COLO668 (cell line): ENCODE data around the gene SYNDIG1L.
"Not testable (repeated sequence)": the region's sequence is repeated elsewhere in the genome, so short reads cannot be mapped to it uniquely, and the experiment has no call there.

Source experiments
- DNase-seq: peaks from one replicate; lab custom pipeline; 2025; ENCODE audit not compliant: unreplicated experiment; lab: John Stamatoyannopoulos, UW

SYNDIG1L gene

GRCh38 chr14:74426202-74426582 is at the start of gene SYNDIG1L:
SYNDIG1L (minus strand) TSS chr14:74426210; CDS start chr14:74409744, 16,466 bp downstream.
- no peak for DNase-seq

GRCh38 chr14:74475678-74476077 is 49.7 kb upstream of the SYNDIG1L start:
- DNase-seq = no peak

- DNase-seq = no peak
Observed at GRCh38 chr14:74474376-74474775, 48.4 kb upstream of the SYNDIG1L start.

DNA sequence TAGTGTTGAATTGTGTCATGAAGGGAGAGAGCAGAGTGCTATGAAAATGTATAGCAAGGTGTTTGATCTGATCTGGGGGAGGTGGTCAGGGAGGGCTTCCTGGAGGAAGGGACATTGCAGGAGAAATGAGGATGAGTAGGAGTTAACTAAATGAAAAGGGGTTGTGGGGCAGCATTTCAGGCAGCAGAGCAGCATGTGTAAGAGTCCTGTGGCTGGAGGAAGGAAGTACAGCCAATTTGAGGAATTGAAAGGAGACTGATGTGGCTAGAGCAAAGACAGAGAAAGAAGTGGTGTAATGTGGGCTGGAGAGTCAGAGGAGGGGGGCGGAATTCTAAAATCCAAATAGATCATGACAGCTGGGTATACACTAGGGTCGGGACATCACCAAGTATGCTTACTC is 46.6 kb upstream of the SYNDIG1L start:
- DNase-seq = no peak

DNA sequence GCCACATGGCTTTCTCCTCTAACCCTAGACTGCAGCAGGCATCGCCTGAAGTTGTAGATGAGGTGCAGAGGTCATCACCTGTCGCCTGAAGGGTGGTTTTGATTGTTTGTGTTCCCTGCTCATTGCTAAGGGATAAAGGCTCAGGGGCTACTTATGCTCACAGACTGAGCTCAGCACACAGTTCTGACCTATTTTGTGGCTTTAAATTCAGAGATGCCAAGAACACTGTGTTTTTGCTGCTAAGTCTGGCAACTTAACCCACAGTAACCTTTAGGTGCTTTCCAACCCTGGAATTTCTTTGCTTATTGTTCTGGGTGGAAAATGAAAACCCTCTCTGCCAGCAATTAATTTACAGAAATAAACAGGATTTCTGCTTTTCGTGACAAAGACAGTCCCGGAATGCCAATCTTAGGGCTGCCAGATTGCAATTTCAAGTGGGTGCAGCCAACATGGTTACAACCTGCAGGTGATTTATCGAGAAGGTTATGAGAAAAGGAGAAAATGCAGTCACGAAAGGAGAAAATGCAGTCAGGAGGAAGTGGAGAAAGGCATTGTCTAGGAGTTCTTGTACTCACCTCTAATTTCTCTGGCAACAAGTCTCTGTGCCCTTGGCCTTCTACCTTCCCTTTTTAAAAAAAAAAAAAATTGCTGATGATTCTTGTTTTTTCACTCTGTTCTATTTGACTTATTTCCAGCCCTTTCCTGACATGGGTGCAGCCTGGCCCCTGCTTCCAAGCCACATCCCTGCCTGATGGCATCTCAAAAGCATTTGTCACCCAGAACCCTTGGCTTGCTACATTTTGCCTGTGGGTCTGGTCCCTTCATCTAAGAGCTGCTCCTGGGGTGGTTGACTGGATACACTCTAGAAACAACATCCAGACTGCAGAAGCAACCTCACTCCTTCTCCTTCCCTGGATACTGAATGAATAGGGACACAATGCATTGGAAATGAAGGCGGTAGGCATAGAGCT is 43.8 kb upstream of the SYNDIG1L start:
- no peak for DNase-seq

- DNase-seq = no peak
Observed at GRCh38 chr14:74468513-74468912, 42.5 kb upstream of the SYNDIG1L start.

DNA sequence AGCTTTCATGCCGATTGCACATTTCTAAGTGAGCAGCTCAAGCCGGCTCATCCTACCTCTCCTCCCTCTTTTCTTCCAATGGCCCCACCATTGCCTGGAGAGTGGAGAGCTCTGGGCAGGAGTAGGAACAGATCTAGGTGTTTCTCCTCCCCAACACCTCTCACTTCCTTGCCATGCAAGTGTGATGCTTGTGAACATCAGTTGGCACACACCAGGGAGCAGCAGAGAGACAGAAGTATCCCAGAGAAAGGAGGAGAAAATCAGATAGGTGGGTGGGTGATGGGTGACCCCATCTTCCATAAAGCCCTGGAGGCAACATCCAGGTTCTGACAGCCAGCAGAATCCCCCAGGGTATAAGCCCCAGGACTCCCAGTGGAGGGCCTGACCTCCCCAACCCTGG is 39.3 kb upstream of the SYNDIG1L start:
- no peak for DNase-seq

DNA sequence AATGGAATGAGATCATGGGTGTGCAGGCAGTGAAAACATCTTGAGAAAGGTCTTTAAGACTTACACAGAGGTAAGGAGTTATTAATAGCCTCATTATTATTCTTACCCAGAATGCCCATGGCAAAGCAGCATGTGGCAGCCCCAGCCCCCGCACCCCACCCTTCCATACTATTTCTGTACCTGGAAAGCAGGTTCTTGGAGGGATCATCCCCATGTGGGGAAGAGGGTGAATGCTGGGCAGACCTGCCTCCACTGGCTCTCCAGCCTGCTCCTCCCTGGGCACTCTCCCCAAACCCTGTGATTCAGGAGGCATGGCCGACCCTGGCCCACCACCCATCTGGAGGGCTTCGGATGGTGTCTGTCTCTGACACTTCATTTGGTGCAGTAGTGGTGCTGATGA is 38.8 kb upstream of the SYNDIG1L start:
- no peak for DNase-seq

- no peak for DNase-seq
Observed at GRCh38 chr14:74463697-74464096, 37.7 kb upstream of the SYNDIG1L start.

DNA sequence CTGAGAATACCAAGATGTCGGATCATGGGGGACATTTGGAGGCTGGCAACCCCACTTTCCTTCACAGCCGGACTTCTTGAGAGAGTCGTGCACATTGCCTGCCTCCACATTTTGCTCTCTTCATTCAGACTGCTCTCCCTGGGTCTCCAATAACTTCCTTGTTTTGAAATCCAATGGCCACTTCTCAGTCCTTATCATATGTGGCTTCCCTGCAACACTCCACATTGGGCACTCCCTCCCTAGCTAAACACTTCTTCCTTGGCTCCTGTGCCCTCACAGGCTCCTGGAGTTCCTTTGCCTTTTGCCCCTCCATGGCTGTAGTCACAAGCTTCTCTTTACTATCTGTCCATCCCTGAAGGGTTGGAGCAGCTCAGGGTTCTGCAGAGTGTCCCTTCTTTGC is 37.0 kb upstream of the SYNDIG1L start:
- DNase-seq = no peak

DNA sequence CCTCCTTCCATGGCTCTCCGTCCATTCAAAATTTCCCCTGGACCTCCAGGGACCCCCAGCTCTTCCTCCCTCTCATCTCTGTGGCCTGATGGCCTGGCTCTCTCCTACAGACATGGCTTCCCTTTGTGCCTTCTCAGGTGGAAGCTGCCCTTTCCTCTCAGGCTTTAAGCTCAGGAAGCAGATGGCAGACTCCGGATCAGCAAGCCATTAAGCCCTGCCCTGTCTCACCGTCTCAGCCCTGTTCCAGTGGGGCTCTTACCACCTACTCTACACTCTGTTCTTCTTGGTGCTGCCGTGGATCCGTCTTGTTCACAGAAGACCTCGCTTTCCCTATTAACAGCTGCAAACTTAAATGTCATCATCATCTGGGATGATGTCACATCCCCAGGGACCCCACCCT is 34.0 kb upstream of the SYNDIG1L start:
- no peak for DNase-seq

DNA sequence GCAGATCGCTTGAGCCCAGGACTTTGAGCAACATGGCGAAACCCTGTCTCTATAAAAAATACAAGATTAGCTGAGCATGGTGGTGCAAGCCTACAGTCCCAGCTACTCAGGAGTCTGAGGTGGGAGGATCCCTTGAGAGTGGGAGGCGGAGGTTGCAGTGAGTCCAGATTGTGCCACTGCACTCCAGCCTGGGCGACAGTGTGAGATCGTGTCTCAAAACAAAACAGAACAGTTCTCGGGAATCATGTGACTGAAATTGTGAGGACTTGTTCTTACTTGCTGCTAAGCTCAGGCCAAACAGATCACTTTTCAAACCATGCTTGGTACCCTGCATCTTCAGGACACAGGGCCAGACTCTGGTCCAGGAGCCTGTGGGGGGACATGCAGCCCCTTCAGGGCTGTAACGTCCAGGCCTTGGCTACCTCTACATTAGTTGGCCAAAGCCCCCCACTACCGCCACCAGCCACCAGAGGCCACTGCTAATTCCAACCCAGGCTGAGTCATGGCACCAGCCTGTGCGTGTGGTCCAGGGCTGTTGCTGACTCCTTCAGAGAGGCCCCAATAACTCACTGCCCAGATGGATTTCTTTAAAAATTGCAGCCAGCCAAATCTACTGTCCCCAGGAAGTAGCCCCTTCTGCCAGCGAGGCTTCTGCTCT is 33.4 kb upstream of the SYNDIG1L start:
- DNase-seq = peak; percentile 43

DNA sequence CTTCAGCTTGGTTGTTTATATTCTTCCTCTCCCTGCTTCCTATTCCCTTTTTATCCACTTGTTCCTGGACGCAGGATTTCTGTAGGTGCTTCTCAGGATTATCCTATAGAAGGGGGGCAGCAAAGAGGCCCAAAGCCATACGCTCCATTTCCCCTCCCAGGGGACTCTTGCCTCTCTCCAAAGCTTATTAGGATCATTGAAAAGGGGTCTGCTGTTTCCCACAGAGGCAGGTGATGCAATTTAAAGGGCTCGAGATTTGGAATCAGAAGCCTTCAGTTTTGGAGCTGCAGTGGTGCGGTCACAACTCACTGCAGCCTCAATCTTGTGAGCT is 31.5 kb upstream of the SYNDIG1L start:
- DNase-seq = no peak

GRCh38 chr14:74456684-74457564 is 30.9 kb upstream of the SYNDIG1L start:
- DNase-seq = no peak

DNA sequence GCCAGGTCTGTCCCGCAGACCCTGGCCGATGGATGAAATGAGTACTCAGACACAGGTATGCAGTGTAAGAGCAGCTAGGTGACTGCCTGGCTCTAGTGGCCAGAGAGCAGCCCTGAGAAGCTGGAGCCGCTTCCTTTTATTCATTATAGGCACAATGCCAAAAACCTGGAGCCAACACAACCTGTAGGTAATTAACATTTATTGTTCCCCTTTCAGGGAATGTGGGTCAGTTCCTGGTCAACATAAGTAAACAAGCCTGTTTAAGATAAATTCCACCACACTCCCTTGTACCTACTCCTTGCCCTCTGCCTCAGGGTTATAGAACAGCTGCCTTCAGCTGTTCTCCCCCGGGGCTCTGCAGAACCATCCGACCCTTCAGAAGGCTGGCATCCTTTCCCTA is 28.4 kb upstream of the SYNDIG1L start:
- DNase-seq = not testable (repeated sequence)

GRCh38 chr14:74444866-74445265 is 18.9 kb upstream of the SYNDIG1L start:
- no peak for DNase-seq

- no peak for DNase-seq
Observed at GRCh38 chr14:74442757-74443156, 16.7 kb upstream of the SYNDIG1L start.

- DNase-seq = no peak
Observed at GRCh38 chr14:74441113-74441512, 15.1 kb upstream of the SYNDIG1L start.

DNA sequence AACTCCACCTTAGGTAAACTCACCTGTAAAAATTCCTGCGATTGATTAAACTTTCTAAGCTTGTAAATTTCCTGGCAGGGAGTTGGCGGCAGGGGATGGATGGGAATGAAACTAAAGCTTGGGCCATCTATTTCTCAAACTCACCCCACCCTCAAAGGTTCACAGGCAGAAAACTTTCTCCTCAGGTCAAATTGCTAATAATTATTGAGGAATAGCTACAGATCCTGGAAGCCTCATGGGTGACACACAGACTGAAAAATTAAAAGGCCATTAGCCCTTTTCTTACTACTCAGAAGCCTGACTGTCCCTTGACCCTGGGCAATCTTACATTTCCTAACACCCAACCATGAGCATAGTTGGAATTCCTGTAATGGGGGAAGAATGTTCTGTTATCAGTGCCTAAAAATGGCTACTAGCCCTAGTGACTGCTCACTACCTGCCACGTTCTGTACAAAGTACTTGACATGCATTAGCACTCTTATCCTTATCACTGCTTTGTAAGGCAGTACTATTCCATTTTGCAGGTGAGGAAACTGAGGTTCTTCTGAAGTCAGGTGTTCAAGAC is 12.4 kb upstream of the SYNDIG1L start:
- no peak for DNase-seq

GRCh38 chr14:74437496-74438053 is 11.6 kb upstream of the SYNDIG1L start:
- no peak for DNase-seq

GRCh38 chr14:74434294-74434693 is 8.3 kb upstream of the SYNDIG1L start:
- no peak for DNase-seq
